HG03108 (cell line): ENCODE results near the gene CNTNAP2.

Source experiments
- ATAC-seq: cut with Tn5 transposase; IDR thresholded peaks from one replicate; pipeline ENCODE4 v1.9.1; 2021; ENCODE audit warnings: moderate library complexity; ENCODE audit not compliant: unreplicated experiment

CNTNAP2 gene

DNA sequence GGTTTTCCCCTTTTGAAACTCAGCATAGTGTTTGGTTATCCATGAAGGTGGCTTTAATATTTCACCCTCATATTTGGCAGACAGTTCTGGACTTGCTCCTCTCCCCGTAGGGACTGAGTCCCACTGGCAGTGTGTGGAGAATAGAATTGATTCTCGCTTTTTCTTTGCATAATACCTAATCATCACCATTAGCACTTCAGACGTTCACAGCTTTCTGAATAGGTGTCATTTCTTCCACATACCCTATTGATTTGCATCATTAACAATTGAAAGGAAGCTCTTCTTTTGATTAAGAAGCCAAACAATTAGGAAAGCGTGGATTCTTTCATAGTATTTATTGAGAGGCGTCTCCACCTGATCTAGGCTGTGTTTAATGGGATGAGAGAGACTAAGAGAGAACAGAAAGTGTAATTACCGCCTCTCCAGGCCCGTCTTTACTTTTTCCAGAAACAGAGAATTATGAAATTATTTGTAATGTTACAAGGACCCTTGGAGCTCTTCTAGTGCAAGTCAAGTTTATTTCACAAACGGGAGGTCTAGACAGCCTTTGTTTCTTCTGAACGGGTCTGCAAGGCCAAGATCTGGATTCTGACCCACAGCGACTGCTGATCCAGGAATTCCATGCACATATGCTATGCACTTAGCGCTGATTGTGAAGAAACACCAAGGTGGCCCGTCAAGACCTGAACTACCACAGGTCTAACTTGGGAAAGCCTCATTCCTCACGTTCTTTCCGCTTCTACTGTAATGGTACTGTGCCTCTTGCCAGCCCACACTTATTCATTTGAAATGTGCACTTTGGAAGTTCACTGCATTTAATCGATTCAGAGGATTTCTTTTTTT lies 2224.1 kb downstream of the CNTNAP2 start:
- no peak for ATAC-seq

DNA sequence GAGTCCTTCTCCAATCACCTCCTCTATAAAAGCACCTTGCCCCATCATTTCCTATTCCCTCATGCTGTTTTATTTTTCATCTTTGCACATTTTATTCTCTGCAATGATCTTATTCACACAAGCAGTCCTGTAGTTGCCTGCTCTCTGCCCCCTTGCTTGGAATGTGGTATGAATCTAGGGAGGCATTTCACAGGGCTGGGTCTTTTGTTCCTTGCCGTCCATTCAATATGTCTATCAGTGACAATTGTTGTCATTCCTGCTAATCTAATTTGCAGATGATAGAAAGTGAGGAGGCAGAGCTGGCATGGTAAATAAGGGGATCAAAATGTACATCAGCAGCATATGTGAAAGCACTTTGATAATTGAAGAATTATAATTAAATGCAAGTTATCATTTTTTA lies 2227.8 kb downstream of the CNTNAP2 start:
- ATAC-seq, result no peak

DNA sequence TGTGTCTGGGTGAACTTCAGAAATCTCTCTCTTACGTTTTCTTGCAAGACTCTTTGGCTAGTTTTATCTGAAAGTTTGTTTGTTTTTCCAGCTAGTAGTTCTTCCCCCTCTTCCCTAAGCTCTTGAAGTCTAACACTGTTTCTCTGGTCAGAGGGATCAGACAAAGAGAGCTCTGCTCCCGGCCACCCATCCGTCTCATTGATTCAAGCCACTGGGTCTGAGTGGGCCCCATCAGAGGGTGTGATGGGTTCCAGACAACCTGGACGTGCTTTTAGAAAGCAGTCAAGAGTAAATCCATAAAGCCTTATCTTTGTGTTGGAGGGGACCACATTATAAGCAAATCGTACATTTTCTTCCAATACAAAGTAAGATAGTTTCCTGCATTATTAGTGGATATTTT lies 2231.4 kb downstream of the CNTNAP2 start:
- ATAC-seq, result no peak

DNA sequence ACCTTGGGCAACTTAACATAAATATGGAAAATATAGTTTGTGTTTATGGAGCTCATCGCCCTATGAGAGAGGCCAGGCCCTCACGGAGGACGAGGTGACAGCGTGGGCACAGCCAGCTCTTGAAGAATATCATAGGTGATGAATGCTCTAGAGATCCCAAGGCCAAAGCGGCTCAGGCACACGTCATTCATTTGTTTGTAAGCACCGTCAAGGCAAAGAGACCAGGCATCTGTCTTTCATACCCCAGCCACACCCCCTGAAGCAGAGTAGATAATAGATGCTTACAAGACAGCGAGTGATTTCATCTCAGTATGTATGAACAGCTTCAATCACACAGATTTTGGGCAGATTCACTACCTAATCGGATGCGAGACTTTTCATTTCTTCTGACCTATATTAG lies 2231.9 kb downstream of the CNTNAP2 start:
- ATAC-seq, result no peak

- no peak for ATAC-seq
Measured at GRCh38 chr7:148356303-148356702, 2239.7 kb downstream of the CNTNAP2 start.

- no peak for ATAC-seq
Measured at GRCh38 chr7:148362541-148362940, 2245.9 kb downstream of the CNTNAP2 start.

GRCh38 chr7:148367731-148368475 lies 2251.3 kb downstream of the CNTNAP2 start:
- ATAC-seq, result no peak

DNA sequence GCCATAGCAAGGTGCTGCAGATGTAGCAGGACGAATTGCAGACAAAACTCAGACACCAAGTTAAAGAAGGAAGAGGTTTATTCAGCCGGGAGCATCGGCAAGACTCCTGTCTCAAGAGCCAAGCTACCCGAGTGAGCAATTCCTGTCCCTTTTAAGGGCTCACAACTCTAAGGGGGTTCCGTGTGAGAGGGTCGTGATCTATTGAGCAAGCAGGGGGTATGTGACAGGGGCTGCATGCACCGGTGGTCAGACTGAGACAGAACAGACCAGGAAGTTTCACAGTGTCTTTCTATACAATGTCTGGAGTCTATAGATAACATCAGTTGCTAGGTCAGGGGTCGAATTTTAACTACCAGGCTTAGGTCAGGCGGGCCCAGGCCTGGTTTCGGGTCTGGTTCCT lies 2252.0 kb downstream of the CNTNAP2 start:
- ATAC-seq, result no peak

GRCh38 chr7:148371280-148371937 lies 2254.8 kb downstream of the CNTNAP2 start:
- ATAC-seq, result no peak

- ATAC-seq, result no peak
Measured at GRCh38 chr7:148374396-148375259, 2258.0 kb downstream of the CNTNAP2 start.

DNA sequence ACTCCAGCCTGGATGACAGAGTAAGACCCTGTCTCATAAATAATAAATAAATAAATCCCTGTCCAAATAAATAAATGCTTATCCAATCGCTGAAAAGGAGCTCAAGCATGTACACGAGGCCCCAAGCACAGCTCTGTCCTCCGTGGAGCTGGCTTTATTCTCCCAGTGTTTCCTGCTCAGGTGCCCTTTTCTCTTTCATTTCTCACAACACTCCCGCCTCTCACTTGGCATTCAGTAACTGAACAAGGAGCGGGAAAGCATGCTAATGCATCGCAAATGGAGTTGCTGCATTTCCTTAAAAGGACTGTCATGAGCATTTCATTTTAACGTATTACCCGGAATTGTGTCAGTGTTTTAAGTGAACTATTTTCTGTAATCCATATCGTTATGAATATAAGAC lies 2263.1 kb downstream of the CNTNAP2 start:
- no peak for ATAC-seq

GRCh38 chr7:148380596-148381419 lies 2264.2 kb downstream of the CNTNAP2 start:
- ATAC-seq, result no peak

GRCh38 chr7:148382596-148382995 lies 2266.0 kb downstream of the CNTNAP2 start:
- no peak for ATAC-seq

DNA sequence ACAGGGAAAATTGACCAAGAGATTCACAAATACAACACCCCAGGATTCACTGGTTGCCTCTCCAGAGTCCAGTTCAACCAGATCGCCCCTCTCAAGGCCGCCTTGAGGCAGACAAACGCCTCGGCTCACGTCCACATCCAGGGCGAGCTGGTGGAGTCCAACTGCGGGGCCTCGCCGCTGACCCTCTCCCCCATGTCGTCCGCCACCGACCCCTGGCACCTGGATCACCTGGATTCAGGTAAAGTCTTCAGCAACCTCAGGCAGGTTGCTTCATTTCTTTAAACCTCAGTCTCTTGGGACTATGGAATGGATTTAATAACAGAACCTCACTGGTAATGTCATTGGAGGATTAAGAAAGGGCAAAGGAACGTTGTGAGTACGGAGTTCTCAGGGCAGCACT lies 2267.1 kb downstream of the CNTNAP2 start:
- ATAC-seq, result no peak

DNA sequence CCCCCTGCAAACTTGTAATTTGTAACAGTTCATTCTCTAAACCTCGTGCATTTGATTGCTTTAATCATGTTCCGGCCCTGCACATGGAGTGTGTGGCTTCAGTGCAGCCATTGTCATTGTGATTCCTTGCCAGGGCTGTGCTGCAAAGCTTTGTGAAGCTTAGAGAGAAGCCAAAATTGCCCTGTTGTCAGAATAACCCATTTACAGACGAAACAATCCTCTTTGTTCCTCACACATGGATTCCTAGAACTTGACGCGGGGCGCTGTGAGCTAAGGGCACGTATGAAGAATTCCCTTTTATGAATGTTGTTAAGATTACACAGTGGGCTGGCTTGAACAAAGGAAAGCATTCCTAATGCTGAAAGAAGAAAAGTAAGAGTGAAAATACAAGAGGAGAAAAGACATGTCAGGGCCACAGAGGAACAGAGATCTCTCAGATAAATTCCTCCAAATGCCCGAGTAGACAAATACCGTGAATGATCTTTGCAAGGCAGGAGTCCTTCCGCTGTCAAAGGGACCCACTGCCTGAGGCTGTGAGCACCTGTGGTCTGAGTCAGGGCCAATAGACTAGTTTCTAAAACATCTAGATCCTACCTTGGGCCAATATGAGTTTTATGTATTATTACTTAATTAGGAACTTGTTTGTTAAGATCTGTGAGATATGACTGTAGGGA lies 2268.5 kb downstream of the CNTNAP2 start:
- no peak for ATAC-seq

DNA sequence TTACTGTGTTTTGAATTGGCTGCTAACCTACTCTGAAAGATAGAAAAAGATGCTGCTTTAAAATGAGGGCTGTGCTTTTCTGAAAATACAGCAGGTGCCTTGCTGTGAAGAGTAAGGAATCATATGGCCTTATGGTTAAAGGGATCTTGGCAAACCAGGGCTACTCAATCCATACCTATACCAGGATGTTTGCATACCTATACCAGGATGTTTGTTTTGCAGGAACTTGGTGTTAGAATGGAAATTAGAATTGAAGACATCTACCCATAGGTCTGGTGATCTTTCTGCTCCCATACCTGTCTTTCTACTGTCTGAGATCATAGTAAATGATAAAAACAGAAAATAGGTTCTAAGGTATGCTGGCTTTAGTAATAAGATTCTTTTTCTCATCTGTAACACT lies 2273.8 kb downstream of the CNTNAP2 start:
- no peak for ATAC-seq

DNA sequence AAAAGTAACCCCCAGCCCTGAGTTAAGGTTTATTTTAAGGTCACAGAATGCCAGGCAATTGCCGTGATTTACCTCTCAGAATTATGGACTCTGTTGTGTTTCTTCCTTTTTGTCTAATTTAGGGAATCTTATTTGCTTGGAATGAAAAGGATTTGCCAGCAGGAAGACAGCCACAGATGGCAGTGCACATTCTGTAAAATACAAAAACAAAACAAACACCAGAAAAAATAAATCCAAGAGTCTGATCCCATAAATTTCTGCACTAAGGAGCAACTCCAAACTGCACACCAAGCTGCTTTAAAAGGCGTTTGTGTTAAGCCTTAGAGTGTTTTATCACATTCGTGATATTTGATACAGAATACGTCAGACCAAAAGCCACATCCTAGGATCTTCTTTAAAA lies 2275.0 kb downstream of the CNTNAP2 start:
- ATAC-seq, result no peak

DNA sequence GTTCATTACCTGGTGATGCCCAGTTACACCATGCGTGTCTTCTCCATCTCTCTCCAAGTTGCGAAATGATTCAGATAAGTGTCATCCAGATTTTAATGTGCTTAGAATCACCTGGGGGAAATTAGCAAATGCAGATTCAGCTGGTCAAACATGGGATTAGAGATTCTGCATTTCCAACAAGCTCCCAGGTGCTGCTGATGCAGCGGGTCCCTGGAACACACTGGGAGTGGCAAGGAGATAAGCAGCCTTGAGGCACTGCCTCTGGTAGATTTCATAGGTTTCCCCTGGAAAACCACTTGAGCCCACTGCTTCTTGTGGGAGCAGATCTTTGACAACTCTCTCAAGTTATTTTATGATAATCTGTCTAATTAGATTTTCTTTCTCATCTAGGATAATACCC lies 2278.0 kb downstream of the CNTNAP2 start:
- ATAC-seq, result no peak

DNA sequence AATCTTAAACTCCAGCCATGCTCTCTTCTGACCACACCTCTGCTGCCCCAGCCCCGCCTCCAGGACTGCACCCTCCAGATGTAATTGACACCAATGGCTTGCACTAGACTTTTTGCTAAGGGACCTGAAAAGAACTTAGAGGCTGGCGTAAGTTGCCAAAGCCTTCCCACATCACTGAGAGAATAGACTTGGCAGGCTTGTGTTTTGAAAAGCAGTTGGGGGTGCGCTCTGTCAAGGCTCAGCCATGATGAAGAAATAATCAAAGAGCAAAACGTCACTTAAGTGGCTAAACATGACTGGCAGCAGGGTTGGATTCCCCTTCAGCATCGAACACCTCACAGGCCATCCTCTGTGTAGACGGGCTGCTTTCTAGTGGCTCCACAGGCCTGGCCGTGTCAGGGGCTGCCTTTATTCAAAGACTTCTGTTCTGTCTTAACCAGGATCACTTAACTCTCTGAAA lies 2278.8 kb downstream of the CNTNAP2 start:
- no peak for ATAC-seq
